HFF-Myc (cell line): ENCODE results near the gene DUSP19.

Experiments used
- DNase-seq: peaks from one replicate; pipeline ENCODE4 v3.0.0-alpha.2; 2011; ENCODE audit warnings: low read depth; ENCODE audit errors: extremely low read depth
- H3K4me3 ChIP-seq: replicated peaks from 2 replicates; pipeline ENCODE4 v1.5.1; 2011; ENCODE audit warnings: low read depth, mild to moderate bottlenecking, control low read depth, low read length
- CTCF ChIP-seq: IDR thresholded peaks from 2 replicates; pipeline ENCODE4 v1.5.1; 2012; ENCODE audit warnings: mild to moderate bottlenecking, low read depth, low read length, control low read depth; ENCODE audit errors: missing control alignments

DUSP19 gene

GRCh38 chr2:183069174-183069573 lies 9.4 kb upstream of the DUSP19 start:
- no peak for DNase-seq
- TF ChIP-seq CTCF, result no peak
- no peak overlapping the region for H3K4me3 ChIP-seq

GRCh38 chr2:183070942-183071844 lies 7.4 kb upstream of the DUSP19 start:
- no peak for DNase-seq
- no peak overlapping the region for H3K4me3 ChIP-seq
- peak; percentile 60 for TF ChIP-seq CTCF

GRCh38 chr2:183072177-183072576 lies 6.4 kb upstream of the DUSP19 start:
- DNase-seq, result no peak
- H3K4me3 ChIP-seq, result no peak overlapping the region
- no peak for TF ChIP-seq CTCF

- H3K4me3 ChIP-seq, result peak overlapping the region; percentile 58
- DNase-seq, result no peak
- no peak for TF ChIP-seq CTCF
Measured at GRCh38 chr2:183078163-183078463, 434 bp upstream of the DUSP19 start.

- DNase-seq, result no peak
- peak overlapping the region; percentile 58 for H3K4me3 ChIP-seq
- TF ChIP-seq CTCF, result no peak
Measured at GRCh38 chr2:183079139-183079775, 710 bp downstream of the DUSP19 start.

- no peak for DNase-seq
Measured at GRCh38 chr2:183081911-183082310, 3.4 kb downstream of the DUSP19 start.

More at GRCh38 chr2:183081911-183082310, 3.4 kb downstream of the DUSP19 start:
- no peak for TF ChIP-seq CTCF
- H3K4me3 ChIP-seq, result no peak overlapping the region
